Coronary artery (tissue), 2 donors: ENCODE results near the gene DCT.
"Not testable (repeated sequence)": the region's sequence is repeated elsewhere in the genome, so short reads cannot be mapped to it uniquely, and the experiment has no call there.

Experiments used
- DNase-seq: peaks from one replicate; pipeline ENCODE4 v3.0.0-alpha.2; 2017; ENCODE audit warnings: low spot score
- H3K27ac ChIP-seq, 2 donors: fragments of 200-600 bp; sonication (generic); one replicate each; pipeline ENCODE4 v1.5.1; 2016 to 2019
- H3K4me3 ChIP-seq: fragments of 200-600 bp; sonication (generic); 2 replicates; pipeline ENCODE4 v1.5.1; 2016; ENCODE audit warnings: mild to moderate bottlenecking, moderate library complexity
- TF ChIP-seq, protein P1 (sequence below): fragments of 200-600 bp; sonication (generic); IDR thresholded peaks from one replicate; pipeline ENCODE4 v1.5.1; 2019; ENCODE audit warnings: antibody characterized with exemption

Gene DCT

DNA sequence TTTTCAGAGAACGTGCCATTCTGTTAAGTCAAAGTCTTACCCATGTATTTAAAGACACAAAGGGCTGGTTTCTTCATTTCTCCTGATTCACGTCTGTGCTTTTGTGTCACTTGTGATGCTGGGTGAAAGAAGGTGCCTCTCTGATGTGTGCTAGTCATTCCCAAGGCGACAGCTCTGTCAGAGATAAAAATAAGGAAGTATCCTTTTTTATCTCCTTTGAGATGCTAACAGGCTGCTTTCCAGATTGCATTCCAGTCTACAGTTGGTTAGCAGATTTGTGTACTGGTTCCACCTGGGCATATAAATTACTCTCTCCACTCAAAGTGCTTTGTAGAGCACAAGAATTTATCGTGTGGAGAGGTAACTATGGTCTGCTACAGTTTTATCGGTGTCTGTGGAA lies 33.5 kb upstream of the DCT start:
- no peak overlapping the region for H3K4me3 ChIP-seq
- TF ChIP-seq, protein P1, sequence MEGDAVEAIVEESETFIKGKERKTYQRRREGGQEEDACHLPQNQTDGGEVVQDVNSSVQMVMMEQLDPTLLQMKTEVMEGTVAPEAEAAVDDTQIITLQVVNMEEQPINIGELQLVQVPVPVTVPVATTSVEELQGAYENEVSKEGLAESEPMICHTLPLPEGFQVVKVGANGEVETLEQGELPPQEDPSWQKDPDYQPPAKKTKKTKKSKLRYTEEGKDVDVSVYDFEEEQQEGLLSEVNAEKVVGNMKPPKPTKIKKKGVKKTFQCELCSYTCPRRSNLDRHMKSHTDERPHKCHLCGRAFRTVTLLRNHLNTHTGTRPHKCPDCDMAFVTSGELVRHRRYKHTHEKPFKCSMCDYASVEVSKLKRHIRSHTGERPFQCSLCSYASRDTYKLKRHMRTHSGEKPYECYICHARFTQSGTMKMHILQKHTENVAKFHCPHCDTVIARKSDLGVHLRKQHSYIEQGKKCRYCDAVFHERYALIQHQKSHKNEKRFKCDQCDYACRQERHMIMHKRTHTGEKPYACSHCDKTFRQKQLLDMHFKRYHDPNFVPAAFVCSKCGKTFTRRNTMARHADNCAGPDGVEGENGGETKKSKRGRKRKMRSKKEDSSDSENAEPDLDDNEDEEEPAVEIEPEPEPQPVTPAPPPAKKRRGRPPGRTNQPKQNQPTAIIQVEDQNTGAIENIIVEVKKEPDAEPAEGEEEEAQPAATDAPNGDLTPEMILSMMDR, result no peak
- no peak overlapping the region for H3K27ac ChIP-seq
- no peak for DNase-seq

DNA sequence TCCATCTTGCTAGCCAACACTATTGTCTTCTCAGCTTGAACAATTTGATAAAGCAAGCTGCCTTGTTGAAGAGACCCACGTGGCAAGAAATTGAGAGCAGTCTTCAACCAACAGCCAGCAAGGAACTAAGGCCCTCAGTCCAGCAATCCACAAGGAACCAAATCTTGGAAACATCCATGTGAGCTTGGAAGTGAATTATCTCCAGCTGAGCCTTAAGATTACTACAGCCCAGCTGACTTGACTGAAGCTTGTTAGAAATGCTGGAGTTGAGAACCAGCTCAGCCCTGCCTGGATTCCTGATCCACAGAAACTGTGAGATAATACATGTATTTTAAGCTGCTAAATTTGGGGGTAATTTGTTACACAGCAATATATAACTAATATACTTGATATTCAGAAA lies 26.2 kb upstream of the DCT start:
- TF ChIP-seq, protein P1, result no peak
- DNase-seq, result no peak
- H3K4me3 ChIP-seq, result no peak overlapping the region
- no peak overlapping the region for H3K27ac ChIP-seq

DNA sequence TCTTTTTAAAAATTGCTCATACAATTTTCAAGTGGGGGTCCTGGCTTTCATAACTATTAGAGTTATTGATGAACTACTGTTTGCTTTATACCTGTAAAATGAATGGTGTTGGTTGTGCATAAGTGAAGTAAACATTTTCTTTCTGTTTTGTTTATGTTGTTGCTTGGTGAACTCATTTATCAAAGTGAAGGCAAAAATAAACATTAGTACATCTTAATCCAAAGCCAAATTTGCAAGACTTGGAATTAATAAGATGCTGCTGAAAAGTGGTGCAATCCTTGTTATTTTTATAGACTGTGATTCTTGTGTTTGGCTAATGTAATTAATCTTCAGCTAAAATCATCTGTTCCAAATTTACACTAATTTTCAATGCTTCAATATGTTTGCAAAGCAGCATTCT lies 24.4 kb upstream of the DCT start:
- H3K4me3 ChIP-seq, result no peak overlapping the region
- no peak for DNase-seq
- TF ChIP-seq, protein P1, result no peak
- H3K27ac ChIP-seq, result no peak overlapping the region

DNA sequence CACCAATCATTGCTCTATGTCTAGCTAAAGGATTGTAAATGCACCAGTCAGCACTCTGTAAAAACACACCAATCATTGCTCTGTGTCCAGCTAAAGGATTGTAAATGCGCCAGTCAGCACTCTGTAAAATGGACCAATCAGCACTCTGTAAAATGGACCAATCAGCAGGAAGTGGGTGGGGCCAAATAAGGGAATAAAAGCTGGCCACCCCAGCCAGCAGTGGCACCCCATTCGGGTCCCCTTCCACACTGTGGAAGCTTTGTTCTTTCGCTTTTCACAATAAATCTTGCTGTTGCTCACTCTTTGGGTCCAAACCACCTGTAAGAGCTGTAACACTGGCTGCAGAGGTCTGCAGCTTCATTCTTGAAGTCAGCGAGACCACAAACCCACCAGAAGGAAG lies 19.3 kb upstream of the DCT start:
- H3K27ac ChIP-seq, DNase-seq, H3K4me3 ChIP-seq: not testable (repeated sequence)

DNA sequence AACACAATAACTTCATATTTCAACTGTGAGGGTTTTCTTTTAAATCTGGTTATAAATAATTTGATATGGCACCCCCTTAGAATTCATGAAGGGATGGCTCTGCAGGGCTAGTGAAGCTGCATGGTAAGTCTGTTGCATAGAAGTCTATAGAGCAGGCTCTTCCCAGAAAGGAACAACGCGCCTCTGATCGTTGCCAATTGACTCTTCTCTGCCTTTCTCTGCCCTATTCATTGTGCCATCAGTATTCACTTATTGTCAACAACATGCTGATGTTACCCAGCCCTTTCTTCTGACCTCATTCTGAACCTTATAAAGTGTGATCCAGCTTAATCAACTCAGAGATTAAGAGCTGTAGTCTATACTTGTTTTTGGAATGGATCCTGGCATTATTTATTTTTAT lies 16.3 kb upstream of the DCT start:
- Histone ChIP-seq H3K4me3 (no peak overlapping the region), H3K27ac (no peak overlapping the region)
- no peak for DNase-seq
- TF ChIP-seq, protein P1, result no peak

DNA sequence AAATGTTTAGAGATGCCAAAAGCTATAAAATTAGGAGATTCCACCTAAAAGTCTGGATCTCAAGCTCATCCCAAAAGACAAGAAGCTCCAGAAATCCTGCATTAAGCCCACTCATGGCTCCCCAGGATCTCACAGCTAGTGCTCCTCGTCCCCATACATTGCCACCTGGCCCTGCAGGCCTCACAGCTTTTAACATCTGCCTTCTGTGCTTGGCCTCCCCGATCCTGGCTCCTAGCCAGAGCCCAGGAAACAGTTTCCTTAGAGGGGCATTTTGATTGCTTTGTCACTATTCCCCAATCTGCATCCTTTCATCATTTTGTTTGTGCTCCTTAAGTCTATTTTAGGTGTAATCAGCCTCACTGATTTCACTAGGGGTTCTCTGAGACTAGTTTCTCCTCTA lies 14.5 kb upstream of the DCT start:
- H3K4me3 ChIP-seq, result no peak overlapping the region
- TF ChIP-seq, protein P1, result no peak
- no peak overlapping the region for H3K27ac ChIP-seq
- DNase-seq, result no peak

DNA sequence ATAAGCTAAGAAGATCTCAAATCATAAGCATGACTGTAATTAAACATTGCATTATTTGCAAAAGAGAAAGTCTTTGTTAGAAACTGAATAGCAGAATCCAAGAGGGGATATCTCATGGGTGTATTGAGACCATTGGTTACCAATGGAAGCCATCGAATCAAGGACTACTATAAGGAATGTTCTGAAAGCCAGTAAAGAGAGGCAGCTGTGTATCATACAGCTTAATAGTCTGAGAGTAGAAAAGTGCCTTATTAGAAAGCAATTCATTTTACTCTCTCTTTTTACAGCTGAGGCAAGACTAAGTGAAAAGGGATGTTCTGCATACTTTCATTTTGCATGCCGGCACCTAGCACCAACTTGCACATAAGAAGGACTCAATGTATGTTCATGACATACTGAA lies 7.6 kb upstream of the DCT start:
- TF ChIP-seq, protein P1, result no peak
- Histone ChIP-seq H3K27ac (no peak overlapping the region), H3K4me3 (no peak overlapping the region)
- DNase-seq, result no peak

DNA sequence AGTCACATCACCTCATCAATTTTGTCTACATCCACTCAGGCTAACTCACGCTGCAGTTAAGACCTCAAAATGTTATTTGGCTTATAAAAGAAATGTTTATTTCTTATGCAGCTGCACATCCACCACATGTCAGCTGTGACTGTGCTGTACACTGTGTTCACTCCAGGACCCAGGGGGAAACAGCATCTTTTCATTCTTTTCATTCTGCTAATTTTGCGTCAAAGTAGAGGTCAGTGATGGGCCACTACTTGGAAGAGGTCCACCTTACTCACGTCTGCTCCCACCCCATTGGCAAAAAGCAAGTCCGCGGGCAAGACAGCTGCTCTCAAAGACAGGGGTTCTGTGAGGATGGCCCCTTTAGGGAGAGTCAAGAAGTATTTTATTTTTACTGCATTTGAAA lies 4.5 kb upstream of the DCT start:
- Histone ChIP-seq H3K4me3 (no peak overlapping the region), H3K27ac (no peak overlapping the region)
- TF ChIP-seq, protein P1, result no peak
- DNase-seq, result no peak
